NT2/D1 (cell line): ENCODE measurements around the gene GOT1.

Experiments
- SUZ12 ChIP-seq: IDR thresholded peaks from 2 replicates; pipeline ENCODE4 v1.6.1; 2011; ENCODE audit not compliant: insufficient read length, insufficient read depth; ENCODE audit errors: extremely low read depth
- YY1 ChIP-seq: IDR thresholded peaks from 2 replicates; pipeline ENCODE4 v1.6.1; 2011; ENCODE audit not compliant: insufficient read length, insufficient read depth

- TF ChIP-seq SUZ12 (no peak), YY1 (no peak)
These were observed 14.1 kb upstream of the GOT1 start for GRCh38 chr10:99444383-99445045.
